Measurements from ENCODE around the gene PLBD2. TPM values are rescaled to one million over a fixed set of nuclear protein-coding genes. Genes with fewer than 3 reads are reported as not detected.

Gene PLBD2
- total RNA-seq, 1 experiment from 2014 or later = 6.5 TPM

GRCh38 chr12:113332688-113333417 is 25.5 kb upstream of the PLBD2 start:
- no peaks in the 10 kb centered on the region for H3K27me3 ChIP-seq (ENCODE audit: low read length)
- H4K20me1 ChIP-seq (ENCODE audit: insufficient read depth, low read depth, low read length) = no peaks in the 10 kb centered on the region
- peaks cover 15% of the 10 kb centered on the region for H3K4me1 ChIP-seq (ENCODE audit: low read length)
- H3K9me2 ChIP-seq (replicated peaks; ENCODE audit: insufficient read depth, low read length) = no peaks in the 10 kb centered on the region
- no peaks in the 10 kb centered on the region for H3K9me3 ChIP-seq (ENCODE audit: low read length)
- no peaks in the 10 kb centered on the region for H3K36me3 ChIP-seq (ENCODE audit: insufficient read depth, low read length)
- no peaks in the 10 kb centered on the region for H3K79me2 ChIP-seq (ENCODE audit: low read length)
- no peak overlapping the region for H2AFZ ChIP-seq (ENCODE audit: low read length)
- H3K4me2 ChIP-seq (ENCODE audit: low read depth, low read length, poor library complexity, severe bottlenecking) = no peak overlapping the region
- H3K27ac ChIP-seq (ENCODE audit: low read length) = no peak overlapping the region
- H3K9ac ChIP-seq (ENCODE audit: low read length) = no peak overlapping the region
- DNase-seq = no peak
- no peak overlapping the region for H3K4me3 ChIP-seq (ENCODE audit: low read length)

DNA sequence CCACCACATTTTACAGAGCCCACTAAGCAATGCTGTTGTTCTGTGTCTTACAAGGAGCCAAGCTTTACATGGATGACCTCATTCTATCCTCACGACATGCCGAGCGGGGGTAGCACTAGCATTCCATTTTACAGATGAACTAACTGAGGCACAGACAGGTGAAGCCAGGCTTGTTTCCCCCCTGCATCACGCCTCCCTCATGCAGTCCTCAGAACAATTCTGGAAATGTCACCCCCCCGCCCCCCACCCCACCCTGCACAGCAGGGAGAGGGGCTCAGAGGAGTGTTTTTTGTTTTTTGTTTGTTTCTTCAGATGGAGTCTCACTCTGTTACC is 25.0 kb upstream of the PLBD2 start:
- no peak overlapping the region for H3K4me2 ChIP-seq (ENCODE audit: low read depth, low read length, poor library complexity, severe bottlenecking)
- no peaks in the 10 kb centered on the region for H3K9me3 ChIP-seq (ENCODE audit: low read length)
- no peak overlapping the region for H3K9ac ChIP-seq (ENCODE audit: low read length)
- no peak overlapping the region for H3K4me3 ChIP-seq (ENCODE audit: low read length)
- no peaks in the 10 kb centered on the region for H4K20me1 ChIP-seq (ENCODE audit: insufficient read depth, low read depth, low read length)
- H3K4me1 ChIP-seq (ENCODE audit: low read length) = peaks cover 15% of the 10 kb centered on the region
- DNase-seq = no peak
- no peaks in the 10 kb centered on the region for H3K79me2 ChIP-seq (ENCODE audit: low read length)
- no peak overlapping the region for H2AFZ ChIP-seq (ENCODE audit: low read length)
- no peak overlapping the region for H3K27ac ChIP-seq (ENCODE audit: low read length)
- H3K9me2 ChIP-seq (replicated peaks; ENCODE audit: insufficient read depth, low read length) = no peaks in the 10 kb centered on the region
- H3K27me3 ChIP-seq (ENCODE audit: low read length) = no peaks in the 10 kb centered on the region
- no peaks in the 10 kb centered on the region for H3K36me3 ChIP-seq (ENCODE audit: insufficient read depth, low read length)

DNA sequence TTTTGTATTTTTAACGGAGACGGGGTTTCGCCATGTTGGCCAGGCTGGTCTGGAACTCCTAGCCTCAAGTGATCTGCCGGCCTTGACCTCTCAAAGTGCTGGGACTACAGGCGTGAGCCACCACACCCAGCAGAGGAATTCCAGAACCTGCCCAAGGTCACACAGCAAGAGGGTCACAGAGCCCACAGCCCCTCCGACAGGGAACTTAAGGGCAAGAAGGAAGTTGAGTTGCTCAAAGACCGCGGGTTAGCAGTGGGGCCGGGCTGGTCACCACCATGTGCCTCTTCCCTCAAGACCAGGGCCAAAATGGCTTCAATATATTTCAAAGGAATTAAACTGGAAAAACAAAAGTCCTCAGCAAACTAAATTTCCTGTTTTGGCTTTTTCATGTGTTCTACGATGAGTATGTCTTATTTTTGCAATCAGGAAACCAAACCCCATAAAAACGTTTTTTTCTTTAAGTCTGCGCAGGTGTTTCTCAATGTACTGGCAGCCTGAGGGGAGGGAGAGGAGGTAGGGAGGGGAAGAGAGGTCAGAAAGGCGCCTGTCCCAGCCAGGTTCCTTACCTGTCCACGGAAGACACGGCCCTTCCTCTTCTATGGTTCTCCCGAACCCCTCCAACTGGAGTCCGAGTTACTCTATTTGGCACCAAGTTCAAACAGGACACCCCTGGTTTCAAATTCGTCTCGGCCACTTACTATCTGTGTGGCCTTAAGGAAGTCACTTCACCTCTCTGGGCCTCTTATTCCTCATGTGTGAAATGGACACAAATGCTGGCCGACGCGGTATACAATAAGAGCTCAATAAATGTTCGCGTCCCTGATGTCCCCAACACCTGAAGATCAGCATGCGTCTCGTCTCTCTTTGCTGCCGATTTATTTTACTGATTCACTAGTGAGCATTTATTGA is 24.3 kb upstream of the PLBD2 start:
- no peak overlapping the region for H3K27ac ChIP-seq (ENCODE audit: low read length)

DNA sequence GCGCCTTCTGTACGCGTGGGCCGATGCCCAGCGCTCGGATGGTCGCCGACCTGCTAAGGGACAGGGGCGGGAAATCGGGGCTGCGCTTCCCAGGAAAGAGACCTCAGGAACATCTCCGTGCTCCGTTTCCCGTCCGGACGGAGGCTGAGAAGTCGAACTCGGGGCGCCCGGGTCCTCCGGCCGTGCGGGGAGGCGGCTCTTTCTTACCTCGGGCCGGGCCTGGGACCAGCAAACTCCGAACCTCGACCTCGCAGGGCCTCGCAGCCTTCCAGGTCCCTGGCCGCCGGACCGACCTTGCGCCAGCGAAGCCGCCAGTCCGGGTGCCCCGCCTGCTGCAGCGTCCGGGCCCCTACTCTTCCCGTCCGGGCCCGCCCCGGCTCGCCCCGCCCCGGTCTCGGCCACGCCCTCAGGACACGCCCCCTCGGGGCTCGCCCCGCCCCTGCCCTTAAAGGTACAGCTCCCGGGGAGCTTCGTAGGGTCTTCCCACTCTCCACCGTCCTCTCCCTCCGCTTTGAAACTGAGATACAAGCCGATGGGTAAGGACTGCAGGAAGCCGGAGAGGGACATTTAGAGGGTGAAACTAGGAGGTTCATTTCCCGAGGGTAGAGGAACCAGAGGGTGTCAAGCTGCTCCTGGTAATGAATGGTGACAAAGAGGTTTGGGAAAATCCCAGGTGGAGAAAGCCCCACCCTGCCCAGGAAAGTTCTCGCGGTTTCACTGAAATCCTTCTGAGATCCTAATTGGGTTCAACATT is 23.4 kb upstream of the PLBD2 start, which contains the start of gene SLC8B1:
Gene SLC8B1 (minus strand): TSS at position 324 of the 754 bp plus-strand sequence. CDS start 2,231 bp downstream, outside the sequence.
- Histone ChIP-seq H3K9me2 (replicated peaks; ENCODE audit: insufficient read depth, low read length) (no peaks in the 10 kb centered on the region), H3K9ac (ENCODE audit: low read length) (peak within 1 kb of the TSS; percentile 65), H3K36me3 (ENCODE audit: insufficient read depth, low read length) (no peaks in the 10 kb centered on the region), H2AFZ (ENCODE audit: low read length) (peak within 1 kb of the TSS; percentile 67; the same call in 1 of the 2 replicates), H3K4me1 (ENCODE audit: low read length) (peaks cover 15% of the 10 kb centered on the region), H3K79me2 (ENCODE audit: low read length) (no peaks in the 10 kb centered on the region), H3K27ac (ENCODE audit: low read length) (no peak within 1 kb of the TSS), H3K4me2 (ENCODE audit: low read depth, low read length, poor library complexity, severe bottlenecking) (peak within 1 kb of the TSS; percentile 61), H3K27me3 (ENCODE audit: low read length) (no peaks in the 10 kb centered on the region), H3K9me3 (ENCODE audit: low read length) (no peaks in the 10 kb centered on the region), H4K20me1 (ENCODE audit: insufficient read depth, low read depth, low read length) (no peaks in the 10 kb centered on the region), H3K4me3 (ENCODE audit: low read length) (peak within 1 kb of the TSS; percentile 62)
- peak; percentile 91 for DNase-seq

More for the DNA sequence above, 24.3 kb upstream of the PLBD2 start:
- H3K79me2 ChIP-seq (ENCODE audit: low read length) = no peaks in the 10 kb centered on the region
- H3K9ac ChIP-seq (ENCODE audit: low read length) = peak overlapping the region; percentile 65
- H3K27me3 ChIP-seq (ENCODE audit: low read length) = no peaks in the 10 kb centered on the region
- H2AFZ ChIP-seq (ENCODE audit: low read length) = peak overlapping the region; percentile 67; the same call in 1 of the 2 replicates
- peaks cover 15% of the 10 kb centered on the region for H3K4me1 ChIP-seq (ENCODE audit: low read length)
- peak overlapping the region; percentile 62 for H3K4me3 ChIP-seq (ENCODE audit: low read length)
- no peaks in the 10 kb centered on the region for H4K20me1 ChIP-seq (ENCODE audit: insufficient read depth, low read depth, low read length)
- no peaks in the 10 kb centered on the region for H3K9me3 ChIP-seq (ENCODE audit: low read length)
- no peaks in the 10 kb centered on the region for H3K36me3 ChIP-seq (ENCODE audit: insufficient read depth, low read length)
- peak overlapping the region; percentile 61 for H3K4me2 ChIP-seq (ENCODE audit: low read depth, low read length, poor library complexity, severe bottlenecking)
- DNase-seq = peak; percentile 41
- no peaks in the 10 kb centered on the region for H3K9me2 ChIP-seq (replicated peaks; ENCODE audit: insufficient read depth, low read length)

DNA sequence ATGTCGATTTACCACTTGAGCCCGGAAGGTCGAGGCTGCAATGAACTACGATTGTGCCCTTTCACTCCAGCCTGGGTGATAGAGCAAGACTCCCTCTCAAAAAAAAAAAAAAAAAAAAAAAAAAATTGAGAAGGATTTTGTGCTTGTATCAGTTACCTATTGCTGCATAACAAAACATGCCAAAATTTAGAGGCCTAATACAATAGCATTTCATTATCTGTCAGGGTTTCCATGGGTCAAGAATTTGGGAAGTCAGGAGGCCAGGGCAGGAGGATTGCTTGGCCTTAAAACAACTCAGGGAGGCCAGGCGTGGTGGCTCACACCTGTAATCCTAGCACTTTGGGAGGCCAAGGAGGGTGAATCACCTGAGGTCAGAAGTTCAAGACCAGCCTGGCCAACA is 18.8 kb upstream of the PLBD2 start:
- Histone ChIP-seq H4K20me1 (ENCODE audit: insufficient read depth, low read depth, low read length) (no peaks in the 10 kb centered on the region), H3K79me2 (ENCODE audit: low read length) (no peaks in the 10 kb centered on the region), H3K27me3 (ENCODE audit: low read length) (no peaks in the 10 kb centered on the region), H3K9ac (ENCODE audit: low read length) (no peak overlapping the region), H3K9me3 (ENCODE audit: low read length) (no peaks in the 10 kb centered on the region), H3K9me2 (replicated peaks; ENCODE audit: insufficient read depth, low read length) (no peaks in the 10 kb centered on the region), H2AFZ (ENCODE audit: low read length) (no peak overlapping the region), H3K4me3 (ENCODE audit: low read length) (no peak overlapping the region), H3K36me3 (ENCODE audit: insufficient read depth, low read length) (no peaks in the 10 kb centered on the region), H3K27ac (ENCODE audit: low read length) (no peak overlapping the region), H3K4me1 (ENCODE audit: low read length) (peaks cover 10% of the 10 kb centered on the region), H3K4me2 (ENCODE audit: low read depth, low read length, poor library complexity, severe bottlenecking) (no peak overlapping the region)
- no peak for DNase-seq

GRCh38 chr12:113340061-113340460 is 18.3 kb upstream of the PLBD2 start:
- Histone ChIP-seq H3K4me1 (ENCODE audit: low read length) (peaks cover 6% of the 10 kb centered on the region; the same call in 1 of the 2 replicates), H3K79me2 (ENCODE audit: low read length) (no peaks in the 10 kb centered on the region), H3K9me3 (ENCODE audit: low read length) (no peaks in the 10 kb centered on the region), H3K9ac (ENCODE audit: low read length) (no peak overlapping the region), H3K4me3 (ENCODE audit: low read length) (no peak overlapping the region), H3K4me2 (ENCODE audit: low read depth, low read length, poor library complexity, severe bottlenecking) (no peak overlapping the region), H3K27ac (ENCODE audit: low read length) (no peak overlapping the region), H4K20me1 (ENCODE audit: insufficient read depth, low read depth, low read length) (no peaks in the 10 kb centered on the region), H3K27me3 (ENCODE audit: low read length) (no peaks in the 10 kb centered on the region), H2AFZ (ENCODE audit: low read length) (no peak overlapping the region), H3K9me2 (replicated peaks; ENCODE audit: insufficient read depth, low read length) (no peaks in the 10 kb centered on the region), H3K36me3 (ENCODE audit: insufficient read depth, low read length) (no peaks in the 10 kb centered on the region)
- DNase-seq = no peak

- Histone ChIP-seq H3K9ac (ENCODE audit: low read length) (no peak overlapping the region), H2AFZ (ENCODE audit: low read length) (no peak overlapping the region)
Measured at GRCh38 chr12:113341535-113341934, 16.9 kb upstream of the PLBD2 start.

DNA sequence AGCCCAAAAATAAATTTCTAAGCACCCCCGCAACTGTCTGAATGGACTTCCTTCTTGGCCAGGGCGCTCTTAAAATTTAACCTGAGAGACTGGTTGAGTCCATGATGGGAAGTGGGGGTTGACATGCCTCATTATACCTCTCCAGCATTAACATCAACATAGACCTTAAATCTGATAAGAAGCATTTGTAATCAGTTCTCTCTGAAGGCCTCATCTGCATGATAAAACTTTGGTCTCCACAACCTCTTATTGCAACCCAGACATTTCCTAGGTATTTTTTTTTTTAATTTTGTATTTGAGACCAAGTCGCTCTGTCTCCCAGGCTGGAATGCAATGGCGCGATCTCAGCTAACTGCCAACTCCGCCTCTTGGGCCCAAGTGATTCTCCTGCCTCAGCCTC is 13.1 kb upstream of the PLBD2 start:
- H3K27me3 ChIP-seq (ENCODE audit: low read length) = no peaks in the 10 kb centered on the region
- no peaks in the 10 kb centered on the region for H3K9me3 ChIP-seq (ENCODE audit: low read length)
- no peaks in the 10 kb centered on the region for H3K9me2 ChIP-seq (replicated peaks; ENCODE audit: insufficient read depth, low read length)

More at GRCh38 chr12:113341535-113341934, 16.9 kb upstream of the PLBD2 start:
- Histone ChIP-seq H3K27me3 (ENCODE audit: low read length) (no peaks in the 10 kb centered on the region), H3K9me2 (replicated peaks; ENCODE audit: insufficient read depth, low read length) (no peaks in the 10 kb centered on the region), H3K4me3 (ENCODE audit: low read length) (no peak overlapping the region), H3K36me3 (ENCODE audit: insufficient read depth, low read length) (no peaks in the 10 kb centered on the region), H3K27ac (ENCODE audit: low read length) (no peak overlapping the region), H3K4me2 (ENCODE audit: low read depth, low read length, poor library complexity, severe bottlenecking) (no peak overlapping the region), H3K4me1 (ENCODE audit: low read length) (no peaks in the 10 kb centered on the region), H3K9me3 (ENCODE audit: low read length) (no peaks in the 10 kb centered on the region), H3K79me2 (ENCODE audit: low read length) (no peaks in the 10 kb centered on the region), H4K20me1 (ENCODE audit: insufficient read depth, low read depth, low read length) (no peaks in the 10 kb centered on the region)
- DNase-seq = no peak

More for the DNA sequence above, 13.1 kb upstream of the PLBD2 start:
- Histone ChIP-seq H3K36me3 (ENCODE audit: insufficient read depth, low read length) (no peaks in the 10 kb centered on the region), H3K9ac (ENCODE audit: low read length) (no peak overlapping the region), H3K4me3 (ENCODE audit: low read length) (no peak overlapping the region), H3K27ac (ENCODE audit: low read length) (no peak overlapping the region), H4K20me1 (ENCODE audit: insufficient read depth, low read depth, low read length) (no peaks in the 10 kb centered on the region), H2AFZ (ENCODE audit: low read length) (no peak overlapping the region), H3K4me2 (ENCODE audit: low read depth, low read length, poor library complexity, severe bottlenecking) (no peak overlapping the region), H3K79me2 (ENCODE audit: low read length) (no peaks in the 10 kb centered on the region), H3K4me1 (ENCODE audit: low read length) (no peaks in the 10 kb centered on the region)
- DNase-seq = no peak

Measured in Karpas-422 (cell line).